Aorta (tissue), 5 donors: ENCODE results near the gene TBC1D4. TPM values are rescaled to one million over a fixed set of nuclear protein-coding genes. Genes with fewer than 3 reads are reported as not detected.
"Not testable (repeated sequence)": the region's sequence is repeated elsewhere in the genome, so short reads cannot be mapped to it uniquely, and the experiment has no call there.

Experiments used
- ATAC-seq: fragments of 200-7000 bp; cut with Tn5 transposase; one replicate; pipeline ENCODE4 v1.9.1; 2022; ENCODE audit warnings: moderate library complexity; ENCODE audit not compliant: low FRiP score
- DNase-seq, 2 donors: peaks; one replicate each; pipeline ENCODE4 v3.0.0-alpha.2; 2020
- H3K27ac ChIP-seq, 2 donors: one replicate each; pipeline ENCODE4 v1.5.1; 2013; ENCODE audit warnings: low read length in 2 of 2, mild to moderate bottlenecking in 2 of 2, moderate library complexity in 2 of 2, control low read depth in 1 of 2, inconsistent platforms in 1 of 2, low read depth in 1 of 2
- H3K27me3 ChIP-seq, 2 donors: one replicate each; pipeline ENCODE4 v1.6.1; 2013; ENCODE audit warnings: control low read depth in 1 of 2, low read length in 1 of 2, mild to moderate bottlenecking in 1 of 2, moderate library complexity in 1 of 2; ENCODE audit not compliant: insufficient read depth in 2 of 2, control insufficient read depth in 1 of 2
- H3K36me3 ChIP-seq, 2 donors: one replicate each; pipeline ENCODE4 v1.6.1; 2013; ENCODE audit warnings: control low read depth in 1 of 2, low read length in 1 of 2, mild to moderate bottlenecking in 1 of 2; ENCODE audit not compliant: insufficient read depth in 2 of 2, control insufficient read depth in 1 of 2
- H3K4me1 ChIP-seq, 2 donors: one replicate each; pipeline ENCODE4 v1.6.1; 2013; ENCODE audit warnings: low read length in 2 of 2, control low read depth in 1 of 2, mild to moderate bottlenecking in 1 of 2, moderate library complexity in 1 of 2; ENCODE audit not compliant: insufficient read depth in 2 of 2, control insufficient read depth in 1 of 2
- H3K4me3 ChIP-seq, 2 donors: one replicate each; pipeline ENCODE4 v1.5.1; 2013; ENCODE audit warnings: low read length in 2 of 2, control low read depth in 1 of 2, mild to moderate bottlenecking in 1 of 2
- H3K9me3 ChIP-seq: one replicate; pipeline ENCODE4 v1.6.1; 2013; ENCODE audit warnings: mild to moderate bottlenecking, low read length; ENCODE audit not compliant: control insufficient read depth
- WGBS, 2 donors: extraction: QIAGEN DNeasy Blood & Tissue Kit; methylation state at CpG; one replicate each; pipeline ENCODE4 v1.1.7; 2013; 5-methylcytosine and 5-hydroxymethylcytosine counted together
- intact Hi-C, 2 donors: fragments of 100-400 bp; cut with DNase I; formaldehyde crosslinking; loops; one replicate each; pipeline versions ENCODE4 v1.14.2 to v1.15.0; 2022
- polyA plus RNA-seq, 2 donors: library from polyadenylated mRNA; stranded (reverse); fragments of 200-250 nt; gene quantifications; one replicate each; pipeline ENCODE4 v1.2.3, GENCODE V29; 2013
- total RNA-seq, 2 donors: library from RNA; stranded (reverse); fragmentation: NEBNext Ultra II Directional; extraction: Animal tissue kit (Norgen Biotek cat#: 25700); gene quantifications; one replicate each; pipeline ENCODE4 v1.2.1, GENCODE V29; 2021
- donor health status: healthy with polysubstance abuse.
- donor health status: Bipolar disorder and iron deficiency.
- donor health status: DM: no; HTN: no; CAD: no.
- donor health status: DM: no; HTN: no; CAD: no.
- donor health status: DM: yes; HTN: yes; CAD: no.

Gene TBC1D4
- total and polyA plus RNA-seq, 4 donors = 1.4 to 16.3 (median 6.2) TPM

DNA sequence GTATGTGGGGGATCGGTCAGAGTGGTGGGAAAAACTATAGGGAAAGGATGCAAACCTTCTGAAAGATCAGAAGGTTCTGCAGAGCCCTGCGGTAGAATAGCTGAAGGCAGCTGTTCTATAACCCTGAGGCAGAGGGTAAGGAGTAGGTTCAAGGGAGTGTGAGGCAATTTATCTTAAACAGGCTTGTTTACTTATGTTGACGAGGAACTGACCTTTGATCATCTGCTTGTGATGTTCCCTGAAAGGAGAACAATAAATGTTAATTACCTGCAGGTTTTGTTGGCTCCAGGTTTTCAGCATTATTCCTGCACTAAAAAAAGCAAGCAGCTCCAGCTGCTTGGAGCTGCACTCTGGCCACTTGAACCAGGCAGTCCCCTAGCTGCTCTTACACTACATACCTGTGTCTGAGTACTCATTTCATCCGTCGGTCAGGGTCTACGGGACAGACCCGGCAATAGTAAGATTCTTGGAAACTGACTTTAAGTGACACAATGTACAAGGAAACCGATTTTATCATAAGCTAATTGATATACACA lies 202.1 kb downstream of the TBC1D4 start:
- ATAC-seq = no peak
- H3K36me3 ChIP-seq = no peaks in the 10 kb centered on the region
- 85 to 89% methylated on average over 8 of the region's 8 CpGs for WGBS, 2 donors
- H3K4me1 ChIP-seq = no peaks in the 10 kb centered on the region
- no peak overlapping the region for H3K27ac ChIP-seq
- H3K9me3 ChIP-seq = no peaks in the 10 kb centered on the region
- DNase-seq = no peak
- H3K4me3 ChIP-seq = no peak overlapping the region
- intact Hi-C loops = no loop called here
- no peaks in the 10 kb centered on the region for H3K27me3 ChIP-seq

GRCh38 chr13:75273695-75274094 lies 208.3 kb downstream of the TBC1D4 start:
- WGBS, 2 donors = 93 to 94% methylated on average over 4 of the region's 4 CpGs
- DNase-seq, H3K27ac ChIP-seq, H3K36me3 ChIP-seq, H3K4me3 ChIP-seq, intact Hi-C loops, H3K9me3 ChIP-seq, H3K27me3 ChIP-seq, ATAC-seq, H3K4me1 ChIP-seq: not testable (repeated sequence)

- intact Hi-C loops = no loop called here
- Histone ChIP-seq H3K9me3 (peaks cover 2% of the 10 kb centered on the region), H3K27ac (no peak overlapping the region), H3K4me3 (no peak overlapping the region), H3K27me3 (no peaks in the 10 kb centered on the region), H3K4me1 (no peaks in the 10 kb centered on the region), H3K36me3 (no peaks in the 10 kb centered on the region)
- DNase-seq (no peak), ATAC-seq (no peak)
- WGBS, 2 donors = 92 to 96% methylated on average over 1 of the region's 1 CpG
These were observed 210.1 kb downstream of the TBC1D4 start for GRCh38 chr13:75271846-75272245.

DNA sequence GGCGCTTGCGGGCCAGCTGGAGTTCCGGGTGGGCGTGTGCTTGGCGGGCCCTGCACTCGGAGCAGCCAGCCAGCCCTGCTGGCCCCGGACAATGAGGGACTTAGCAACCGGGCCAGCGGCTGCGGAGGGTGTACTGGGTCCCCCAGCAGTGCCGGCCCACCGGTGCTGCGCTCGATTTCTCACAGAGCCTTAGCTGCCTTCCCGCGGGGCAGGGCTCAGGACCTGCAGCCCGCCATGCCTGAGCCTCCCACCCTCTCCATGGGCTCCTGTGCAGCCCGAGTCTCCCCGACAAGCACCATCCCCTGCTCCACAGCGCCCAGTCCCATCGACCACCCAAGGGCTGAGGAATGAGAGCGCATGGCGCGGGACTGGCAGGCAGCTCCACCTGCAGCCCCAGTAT lies 213.5 kb downstream of the TBC1D4 start:
- intact Hi-C loops, H3K4me1 ChIP-seq, H3K36me3 ChIP-seq, H3K27ac ChIP-seq, H3K4me3 ChIP-seq, H3K27me3 ChIP-seq, DNase-seq, ATAC-seq, H3K9me3 ChIP-seq: not testable (repeated sequence)
- 97% methylated on average over 24 of the region's 24 CpGs for WGBS, 2 donors

DNA sequence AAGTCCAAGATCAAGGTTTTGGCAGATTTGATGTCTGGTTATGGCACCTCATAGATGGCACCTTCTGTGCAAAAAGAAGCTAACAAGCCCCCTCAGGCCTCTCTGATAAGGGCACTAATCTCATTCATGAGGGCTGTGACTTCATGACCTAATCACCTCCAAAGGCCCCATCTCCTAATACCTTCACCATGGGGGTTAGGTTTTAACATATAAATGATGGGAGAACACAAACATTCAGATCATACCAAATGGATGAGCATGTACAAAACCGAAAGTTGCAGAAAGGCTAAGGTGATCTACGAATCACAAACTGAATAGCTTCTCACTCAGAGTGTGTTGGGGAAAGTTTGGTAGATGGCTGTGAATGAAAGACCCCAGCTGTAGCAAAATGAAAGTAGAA lies 217.4 kb downstream of the TBC1D4 start:
- ATAC-seq = no peak
- Histone ChIP-seq H3K27me3 (no peaks in the 10 kb centered on the region), H3K36me3 (no peaks in the 10 kb centered on the region), H3K9me3 (no peaks in the 10 kb centered on the region), H3K27ac (no peak overlapping the region), H3K4me3 (no peak overlapping the region), H3K4me1 (no peaks in the 10 kb centered on the region)
- intact Hi-C loops = no loop called here
- 91 to 97% methylated on average over 2 of the region's 2 CpGs for WGBS, 2 donors
- DNase-seq = no peak

- Histone ChIP-seq H3K27ac (no peak overlapping the region), H3K27me3 (no peaks in the 10 kb centered on the region), H3K9me3 (no peaks in the 10 kb centered on the region), H3K4me3 (no peak overlapping the region), H3K36me3 (no peaks in the 10 kb centered on the region), H3K4me1 (no peaks in the 10 kb centered on the region)
- 1 to 98% methylated on average over 1 of the region's 1 CpG for WGBS, 2 donors
- ATAC-seq (no peak), DNase-seq (no peak)
- intact Hi-C loops = no loop called here
These were observed 218.1 kb downstream of the TBC1D4 start for GRCh38 chr13:75263741-75264407.

- no peaks in the 10 kb centered on the region for H3K9me3 ChIP-seq
- intact Hi-C loops = no loop called here
- DNase-seq = no peak
- H3K4me1 ChIP-seq = no peaks in the 10 kb centered on the region
- no peak overlapping the region for H3K27ac ChIP-seq
- H3K4me3 ChIP-seq = no peak overlapping the region
- 77 to 78% methylated on average over 3 of the region's 3 CpGs for WGBS, 2 donors
- no peaks in the 10 kb centered on the region for H3K27me3 ChIP-seq
- peak; percentile 57 for ATAC-seq
- no peaks in the 10 kb centered on the region for H3K36me3 ChIP-seq
These were observed 223.7 kb downstream of the TBC1D4 start for GRCh38 chr13:75258159-75258782.

DNA sequence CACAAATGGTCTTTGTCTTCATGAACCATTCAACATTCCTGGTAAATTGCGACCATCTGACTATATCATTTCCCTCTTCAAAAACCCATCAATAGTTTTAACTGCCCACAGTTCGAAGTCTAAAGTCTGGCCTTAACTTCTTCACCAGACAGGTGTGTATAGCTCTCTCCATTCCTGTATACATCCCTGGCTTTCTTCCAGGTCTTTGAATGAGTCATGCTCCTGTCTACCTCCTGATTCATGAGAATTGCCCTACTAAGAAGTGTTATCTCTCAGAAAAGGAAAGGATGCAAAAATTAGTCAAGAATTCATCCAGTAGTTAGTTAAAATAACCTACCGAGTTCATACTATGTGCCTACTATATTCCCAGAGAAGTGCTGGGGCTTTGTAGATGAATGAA lies 225.0 kb downstream of the TBC1D4 start:
- H3K36me3 ChIP-seq = no peaks in the 10 kb centered on the region
- intact Hi-C loops = no loop called here
- no peaks in the 10 kb centered on the region for H3K27me3 ChIP-seq
- DNase-seq (no peak), ATAC-seq (no peak)
- H3K9me3 ChIP-seq = no peaks in the 10 kb centered on the region
- no peak overlapping the region for H3K27ac ChIP-seq
- no peaks in the 10 kb centered on the region for H3K4me1 ChIP-seq
- H3K4me3 ChIP-seq = no peak overlapping the region
- 88 to 95% methylated on average over 3 of the region's 3 CpGs for WGBS, 2 donors

DNA sequence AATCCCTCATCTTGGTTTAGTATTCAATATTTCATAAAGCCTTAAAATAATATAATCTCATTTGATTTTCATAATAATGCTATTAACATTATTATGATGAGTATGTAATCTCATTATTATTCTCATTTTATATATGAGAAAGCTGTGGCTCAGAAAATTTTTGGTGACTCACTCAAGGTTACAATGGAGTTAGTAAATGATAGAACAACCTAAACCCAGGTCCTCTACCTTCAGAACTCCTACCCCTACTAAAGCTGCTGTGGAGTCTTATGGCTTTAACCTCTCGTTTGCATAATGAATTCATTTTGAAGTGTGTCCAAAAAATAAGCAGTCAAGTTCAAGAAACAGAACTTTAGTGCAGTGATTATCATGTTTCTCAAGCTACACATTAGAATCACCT lies 226.3 kb downstream of the TBC1D4 start:
- intact Hi-C loops = no loop called here
- WGBS, 2 donors = 13 to 23% methylated on average over 1 of the region's 1 CpG
- no peaks in the 10 kb centered on the region for H3K4me1 ChIP-seq
- H3K27ac ChIP-seq = no peak overlapping the region
- no peak for ATAC-seq
- no peak overlapping the region for H3K4me3 ChIP-seq
- no peaks in the 10 kb centered on the region for H3K27me3 ChIP-seq
- DNase-seq = no peak
- H3K9me3 ChIP-seq = no peaks in the 10 kb centered on the region
- H3K36me3 ChIP-seq = no peaks in the 10 kb centered on the region
